Mesenchymal stem cell (in vitro differentiated cells and primary cell): ENCODE results near the gene LY6G5B.

Experiments
- DNase-seq: peaks from one replicate; pipeline ENCODE4 v3.0.0-alpha.2; 2013
- H2AFZ ChIP-seq: one replicate; pipeline ENCODE4 v1.6.1; 2013; ENCODE audit warnings: low read depth, mild to moderate bottlenecking, control low read depth, inconsistent platforms, low read length, moderate library complexity
- H2AK5ac ChIP-seq: 2 replicates; pipeline ENCODE4 v1.6.1; 2013; ENCODE audit warnings: low read length, moderate library complexity, mild to moderate bottlenecking, inconsistent platforms; ENCODE audit not compliant: severe bottlenecking
- H2BK120ac ChIP-seq: one replicate; pipeline ENCODE4 v1.6.1; 2013; ENCODE audit warnings: low read depth, mild to moderate bottlenecking, inconsistent platforms, low read length, moderate library complexity
- H2BK12ac ChIP-seq, 2 experiments: one replicate each; pipeline ENCODE4 v1.6.1; 2013; ENCODE audit warnings: inconsistent platforms in 2 of 2, low read length in 2 of 2, mild to moderate bottlenecking in 2 of 2, moderate library complexity in 2 of 2, control low read depth in 1 of 2
- H2BK15ac ChIP-seq: one replicate; pipeline ENCODE4 v1.6.1; 2013; ENCODE audit warnings: mild to moderate bottlenecking, low read depth, inconsistent platforms; ENCODE audit not compliant: poor library complexity, severe bottlenecking
- H2BK5ac ChIP-seq: 2 replicates; pipeline ENCODE4 v1.6.1; 2013; ENCODE audit warnings: low read depth, mild to moderate bottlenecking, low read length, control low read depth, inconsistent platforms; ENCODE audit not compliant: poor library complexity, severe bottlenecking
- H3K14ac ChIP-seq, 2 experiments: one replicate each; pipeline ENCODE4 v1.6.1; 2013; ENCODE audit warnings: inconsistent platforms in 2 of 2, low read length in 2 of 2, control low read depth in 1 of 2, mild to moderate bottlenecking in 1 of 2, moderate library complexity in 1 of 2
- H3K18ac ChIP-seq, 2 experiments: one replicate each; pipeline ENCODE4 v1.6.1; 2013; ENCODE audit warnings: inconsistent platforms in 2 of 2, low read length in 2 of 2, control low read depth in 1 of 2, low read depth in 1 of 2, mild to moderate bottlenecking in 1 of 2
- H3K23ac ChIP-seq, 2 experiments: one replicate each; pipeline ENCODE4 v1.6.1; 2013; ENCODE audit warnings: inconsistent platforms in 2 of 2, low read length in 2 of 2, mild to moderate bottlenecking in 2 of 2, moderate library complexity in 2 of 2, control low read depth in 1 of 2
- H3K27ac ChIP-seq: 2 replicates; pipeline ENCODE4 v1.5.1; 2013; ENCODE audit warnings: mild to moderate bottlenecking, moderate library complexity, low read length, control low read depth, inconsistent platforms; ENCODE audit not compliant: poor library complexity, severe bottlenecking
- H3K27me3 ChIP-seq, 2 experiments: 2 replicates each; pipeline versions ENCODE4 v1.6.1 to v1.7.0; 2013; ENCODE audit warnings: low read length in 2 of 2, mild to moderate bottlenecking in 2 of 2, moderate library complexity in 2 of 2, control low read depth in 1 of 2, inconsistent platforms in 1 of 2; ENCODE audit not compliant: control insufficient read depth in 1 of 2, insufficient read depth in 1 of 2
- H3K36me3 ChIP-seq, 2 experiments: 2 replicates each; pipeline versions ENCODE4 v1.6.1 to v1.7.0; 2013; ENCODE audit warnings: low read length in 2 of 2, control low read depth in 1 of 2, inconsistent platforms in 1 of 2, low read depth in 1 of 2, mild to moderate bottlenecking in 1 of 2; ENCODE audit not compliant: insufficient read depth in 2 of 2, control insufficient read depth in 1 of 2
- H3K4ac ChIP-seq, 2 experiments: one replicate each; pipeline ENCODE4 v1.6.1; 2013; ENCODE audit warnings: inconsistent platforms in 2 of 2, low read length in 2 of 2, mild to moderate bottlenecking in 2 of 2, moderate library complexity in 2 of 2, control low read depth in 1 of 2, low read depth in 1 of 2
- H3K4me1 ChIP-seq: 2 replicates; pipeline ENCODE4 v1.6.1; 2013; ENCODE audit warnings: low read depth, low read length, control low read depth; ENCODE audit not compliant: control insufficient read depth, insufficient read depth
- H3K4me2 ChIP-seq: 2 replicates; pipeline ENCODE4 v1.6.1; 2013; ENCODE audit warnings: low read length, mild to moderate bottlenecking, inconsistent platforms; ENCODE audit not compliant: poor library complexity, severe bottlenecking
- H3K4me3 ChIP-seq, 2 experiments: 2 replicates each; pipeline versions ENCODE4 v1.5.1 to v1.7.0; 2013; ENCODE audit warnings: low read length in 2 of 2, mild to moderate bottlenecking in 2 of 2, control low read depth in 1 of 2, low read depth in 1 of 2; ENCODE audit not compliant: insufficient read depth in 1 of 2
- H3K79me1 ChIP-seq: replicated peaks from 2 replicates; pipeline ENCODE4 v1.6.1; 2013; ENCODE audit warnings: mild to moderate bottlenecking, control low read depth, low read length, inconsistent platforms; ENCODE audit not compliant: poor library complexity, severe bottlenecking
- H3K9ac ChIP-seq: 2 replicates; pipeline ENCODE4 v1.7.0; 2013; ENCODE audit warnings: mild to moderate bottlenecking, low read length, moderate library complexity
- H3K9me3 ChIP-seq: 2 replicates; pipeline ENCODE4 v1.7.0; 2013; ENCODE audit warnings: mild to moderate bottlenecking, low read length; ENCODE audit not compliant: control insufficient read depth
- H4K8ac ChIP-seq: one replicate; pipeline ENCODE4 v1.6.1; 2013; ENCODE audit warnings: inconsistent platforms, mild to moderate bottlenecking, low read length, moderate library complexity
- H4K91ac ChIP-seq: one replicate; pipeline ENCODE4 v1.6.1; 2013; ENCODE audit warnings: mild to moderate bottlenecking, low read length, inconsistent platforms
- WGBS: methylation state at CpG from one replicate; pipeline ENCODE4 v1.1.7; 2013; ENCODE audit warnings: mixed read lengths; 5-methylcytosine and 5-hydroxymethylcytosine counted together

LY6G5B gene

GRCh38 chr6:31645325-31645724 lies 24.5 kb upstream of the LY6G5B start:
- H3K4me1 ChIP-seq = peaks cover 5% of the 10 kb centered on the region
- H3K36me3 ChIP-seq = peaks cover 82 to 88% of the 10 kb centered on the region in 2 experiments
- H2AK5ac ChIP-seq = no peak overlapping the region
- no peak overlapping the region for H4K91ac ChIP-seq
- no peak overlapping the region for H2AFZ ChIP-seq
- no peaks in the 10 kb centered on the region for H3K9me3 ChIP-seq
- H2BK120ac ChIP-seq = no peak overlapping the region
- DNase-seq = no peak
- no peak overlapping the region for H2BK12ac ChIP-seq
- H3K18ac ChIP-seq = no peak overlapping the region
- no peak overlapping the region for H3K27ac ChIP-seq
- no peak overlapping the region for H3K4me2 ChIP-seq
- no peak overlapping the region for H3K23ac ChIP-seq
- peak overlapping the region in 1 of 2 experiments; percentile 35 for H3K4me3 ChIP-seq
- no peak overlapping the region for H3K9ac ChIP-seq
- H3K27me3 ChIP-seq = no peaks in the 10 kb centered on the region
- no peak overlapping the region for H4K8ac ChIP-seq
- H2BK5ac ChIP-seq = no peak overlapping the region
- H3K4ac ChIP-seq = no peak overlapping the region
- no peak overlapping the region for H2BK15ac ChIP-seq
- over 99% methylated on average over 9 of the region's 9 CpGs for WGBS
- peaks cover 47% of the 10 kb centered on the region for H3K79me1 ChIP-seq
- no peak overlapping the region for H3K14ac ChIP-seq

GRCh38 chr6:31651602-31652191 lies 18.1 kb upstream of the LY6G5B start:
- WGBS = 7% methylated on average over 28 of the region's 29 CpGs
- peak overlapping the region in 1 of 2 experiments; percentile 65 for H3K23ac ChIP-seq
- no peak for DNase-seq

GRCh38 chr6:31652925-31653724 lies 16.7 kb upstream of the LY6G5B start:
- Histone ChIP-seq H2AK5ac (peak overlapping the region; percentile 73), H3K14ac (peak overlapping the region in 1 of 2 experiments; percentile 86), H2BK5ac (peak overlapping the region; percentile 50), H2AFZ (no peak overlapping the region), H2BK15ac (peak overlapping the region; percentile 76), H3K18ac (peak overlapping the region; percentile 65 to 98), H3K79me1 (peaks cover 21% of the 10 kb centered on the region), H3K9ac (peak overlapping the region; percentile 99), H3K9me3 (no peaks in the 10 kb centered on the region), H4K91ac (peak overlapping the region; percentile 61), H3K4me2 (peak overlapping the region; percentile 92), H3K4ac (peak overlapping the region; percentile 54 to 94), H3K23ac (peak overlapping the region in 1 of 2 experiments; percentile 63), H3K27me3 (no peaks in the 10 kb centered on the region), H2BK12ac (peak overlapping the region in 1 of 2 experiments; percentile 65), H2BK120ac (no peak overlapping the region), H3K4me1 (peaks cover 12% of the 10 kb centered on the region), H4K8ac (peak overlapping the region; percentile 59), H3K36me3 (peaks cover 24 to 52% of the 10 kb centered on the region in 2 experiments), H3K4me3 (peak overlapping the region; percentile 62 to 88), H3K27ac (peak overlapping the region; percentile 93)
- DNase-seq = peak; percentile 96
- 14% methylated on average over 32 of the region's 37 CpGs for WGBS

More at GRCh38 chr6:31651602-31652191, 18.1 kb upstream of the LY6G5B start:
- no peak overlapping the region for H2BK5ac ChIP-seq
- peaks cover 28% of the 10 kb centered on the region for H3K79me1 ChIP-seq
- peak overlapping the region; percentile 88 to 98 for H3K18ac ChIP-seq
- H2AFZ ChIP-seq = peak overlapping the region; percentile 64
- no peaks in the 10 kb centered on the region for H3K27me3 ChIP-seq
- no peaks in the 10 kb centered on the region for H3K9me3 ChIP-seq
- H3K4me2 ChIP-seq = peak overlapping the region; percentile 15
- H3K14ac ChIP-seq = peak overlapping the region in 1 of 2 experiments; percentile 63
- peak overlapping the region; percentile 73 for H4K8ac ChIP-seq
- peak overlapping the region; percentile 99 for H3K9ac ChIP-seq
- peak overlapping the region; percentile 85 for H2BK15ac ChIP-seq
- peaks cover 12% of the 10 kb centered on the region for H3K4me1 ChIP-seq
- H4K91ac ChIP-seq = peak overlapping the region; percentile 94
- H3K4ac ChIP-seq = peak overlapping the region; percentile 57 to 93
- peak overlapping the region; percentile 51 for H2BK120ac ChIP-seq
- H2BK12ac ChIP-seq = no peak overlapping the region
- peak overlapping the region; percentile 75 for H2AK5ac ChIP-seq
- H3K27ac ChIP-seq = peak overlapping the region; percentile 93
- peak overlapping the region; percentile 80 to 88 for H3K4me3 ChIP-seq
- H3K36me3 ChIP-seq = peaks cover 29 to 52% of the 10 kb centered on the region in 2 experiments
